ENCODE data around the gene SOBP. TPM values are rescaled to one million over a fixed set of nuclear protein-coding genes. Genes with fewer than 3 reads are reported as not detected.

The SOBP gene
- total RNA-seq, 2 experiments from 2014 or later, result 1.2 to 1.4 TPM

DNA sequence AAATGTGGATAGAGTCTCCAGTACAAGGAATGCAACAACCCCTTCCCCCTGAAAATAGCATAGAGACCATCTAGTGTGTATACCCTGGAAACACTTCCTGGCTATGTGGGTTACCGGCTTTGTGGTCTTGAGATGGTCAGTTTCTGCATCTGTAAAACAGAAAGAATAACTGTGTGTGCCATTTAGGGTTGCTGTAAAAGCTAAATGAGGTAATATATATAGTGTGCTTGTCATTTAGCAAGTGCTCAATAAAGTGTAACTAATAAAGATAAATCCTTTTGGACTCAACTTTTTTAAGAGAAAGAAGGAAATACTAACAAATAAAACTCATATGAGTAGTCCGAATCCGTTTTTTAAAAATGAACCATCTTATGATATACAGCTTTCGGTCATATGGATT, 109.1 kb downstream of the SOBP start:
- H3K4me3 Mint-ChIP-seq, result no peak overlapping the region
- POLR2A ChIA-PET, result no interaction called here
- no peak overlapping the region for H3K27ac Mint-ChIP-seq
- peaks cover 25% of the 10 kb centered on the region for H3K27me3 Mint-ChIP-seq
- ATAC-seq (ENCODE audit: low read depth) (no peak), DNase-seq (no peak)
- peaks cover 4% of the 10 kb centered on the region for H3K4me1 Mint-ChIP-seq
- H3K9me3 Mint-ChIP-seq, result no peaks in the 10 kb centered on the region
- H3K36me3 Mint-ChIP-seq, result no peaks in the 10 kb centered on the region

DNA sequence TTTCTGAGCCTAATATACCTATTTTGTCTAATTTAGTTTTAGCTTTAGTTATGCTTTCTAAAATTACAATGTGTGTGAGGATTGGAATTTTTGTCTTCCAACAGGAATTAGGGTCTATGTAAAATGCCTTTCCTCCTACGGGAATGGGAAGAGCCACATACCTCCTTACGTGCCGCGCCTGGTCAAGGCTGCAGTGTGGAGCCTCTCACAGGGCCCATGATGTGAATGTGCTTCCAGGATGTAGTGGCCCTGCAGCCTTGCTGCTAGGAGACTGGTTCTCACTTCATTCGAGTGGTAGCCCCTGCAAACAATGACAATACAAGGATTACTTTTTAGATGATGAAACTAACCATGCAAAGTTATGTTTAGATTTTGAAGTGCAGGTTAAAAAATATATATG, 110.2 kb downstream of the SOBP start:
- Mint-ChIP-seq H3K27me3 (peaks cover 25% of the 10 kb centered on the region), H3K4me3 (no peak overlapping the region), H3K36me3 (peaks cover 1% of the 10 kb centered on the region), H3K27ac (no peak overlapping the region), H3K9me3 (no peaks in the 10 kb centered on the region), H3K4me1 (peaks cover 5% of the 10 kb centered on the region)
- POLR2A ChIA-PET, result no interaction called here
- ATAC-seq (ENCODE audit: low read depth) (no peak), DNase-seq (no peak)

DNA sequence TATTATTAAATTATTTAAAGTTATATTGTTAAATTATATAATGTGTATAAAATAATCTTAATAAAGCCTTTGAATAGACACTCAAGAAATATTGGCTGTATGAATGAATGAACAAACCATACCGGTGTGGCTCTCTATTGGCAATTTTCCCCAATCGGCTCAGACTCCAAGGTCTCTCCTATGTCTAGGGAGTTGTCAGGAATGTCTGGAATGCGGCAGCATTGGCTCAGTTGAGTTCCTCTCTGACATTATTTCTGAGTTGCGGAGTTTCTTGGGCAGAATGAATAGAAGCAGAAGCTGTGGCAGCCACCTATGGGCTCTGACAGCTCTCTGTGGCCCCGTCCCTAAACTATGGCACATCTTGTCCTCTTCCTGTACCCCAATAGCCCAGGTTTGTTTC, 111.0 kb downstream of the SOBP start:
- POLR2A ChIA-PET, result no interaction called here
- no peak for DNase-seq

DNA sequence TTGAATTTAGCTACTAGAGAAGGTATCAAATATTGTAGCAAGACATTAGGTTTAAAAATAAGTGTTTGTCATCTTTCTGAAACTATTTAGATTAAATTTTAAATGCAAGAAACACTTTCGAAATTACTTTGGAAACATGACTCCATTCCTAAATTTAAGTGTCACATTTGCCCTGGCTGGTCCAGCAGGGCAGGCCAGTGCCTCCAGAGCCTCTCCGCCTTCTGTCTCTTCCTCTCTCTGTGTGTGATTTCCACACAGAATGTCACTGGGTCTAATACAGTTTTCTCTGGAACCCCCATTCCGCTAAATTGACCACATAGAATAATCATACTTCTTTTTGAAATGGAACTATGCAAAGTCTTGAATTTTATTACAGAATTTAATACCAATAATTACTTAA, 111.5 kb downstream of the SOBP start:
- H3K9me3 Mint-ChIP-seq, result no peaks in the 10 kb centered on the region
- POLR2A ChIA-PET, result no interaction called here

More for the DNA sequence above, 111.0 kb downstream of the SOBP start:
- no peak for ATAC-seq (ENCODE audit: low read depth)
- H3K9me3 Mint-ChIP-seq, result no peaks in the 10 kb centered on the region
- no peak overlapping the region for H3K27ac Mint-ChIP-seq
- H3K4me3 Mint-ChIP-seq, result no peak overlapping the region
- peaks cover 23% of the 10 kb centered on the region for H3K27me3 Mint-ChIP-seq
- H3K4me1 Mint-ChIP-seq, result peaks cover 5% of the 10 kb centered on the region
- peaks cover 1% of the 10 kb centered on the region for H3K36me3 Mint-ChIP-seq

DNA sequence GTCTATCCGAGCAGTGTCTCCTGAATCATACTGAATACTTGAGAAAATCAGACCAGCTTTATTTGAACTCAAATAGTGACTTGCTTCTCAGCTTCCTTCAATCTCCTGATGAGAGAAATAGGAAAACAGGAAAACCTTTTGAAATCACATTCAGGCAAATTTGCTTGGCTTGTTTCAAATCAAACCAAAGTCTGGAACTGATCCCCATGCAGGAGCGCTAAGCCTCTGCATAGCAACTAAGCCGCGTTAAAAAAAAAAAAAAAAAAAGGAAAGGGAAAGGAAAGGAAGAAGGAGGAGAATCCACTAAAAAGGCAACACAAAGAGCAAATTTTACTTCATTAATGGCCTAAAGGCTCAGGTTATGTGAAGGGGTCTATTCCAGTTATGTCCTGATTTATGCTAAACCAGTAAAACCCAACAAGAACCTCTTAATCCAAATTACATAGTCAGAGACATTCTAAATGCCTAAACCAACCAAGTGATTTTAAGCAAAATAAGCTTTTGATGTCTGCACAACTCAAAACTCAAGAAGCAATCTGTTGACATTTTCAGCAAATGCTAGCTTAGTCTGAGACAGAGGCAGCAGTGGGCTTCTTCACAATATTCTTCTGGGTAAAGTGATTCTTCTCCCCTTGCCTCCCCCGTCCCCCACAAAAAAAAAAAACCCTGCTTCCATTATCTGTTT, 112.5 kb downstream of the SOBP start:
- POLR2A ChIA-PET, result interaction anchor here (0.7 kb wide), 1 partner anchor 1798 kb away, joined by 5 read pairs; no protein-coding TSS in a partner anchor
- DNase-seq (no peak), ATAC-seq (ENCODE audit: low read depth) (no peak)
- no peak overlapping the region for H3K4me3 Mint-ChIP-seq
- H3K27me3 Mint-ChIP-seq, result peaks cover 23% of the 10 kb centered on the region
- H3K27ac Mint-ChIP-seq, result no peak overlapping the region
- H3K36me3 Mint-ChIP-seq, result peaks cover 1% of the 10 kb centered on the region
- no peaks in the 10 kb centered on the region for H3K9me3 Mint-ChIP-seq
- peaks cover 5% of the 10 kb centered on the region for H3K4me1 Mint-ChIP-seq

More for the DNA sequence above, 111.5 kb downstream of the SOBP start:
- peaks cover 23% of the 10 kb centered on the region for H3K27me3 Mint-ChIP-seq
- peaks cover 5% of the 10 kb centered on the region for H3K4me1 Mint-ChIP-seq
- no peak overlapping the region for H3K27ac Mint-ChIP-seq
- peaks cover 1% of the 10 kb centered on the region for H3K36me3 Mint-ChIP-seq
- H3K4me3 Mint-ChIP-seq, result no peak overlapping the region
- ATAC-seq (ENCODE audit: low read depth) (no peak), DNase-seq (no peak)

DNA sequence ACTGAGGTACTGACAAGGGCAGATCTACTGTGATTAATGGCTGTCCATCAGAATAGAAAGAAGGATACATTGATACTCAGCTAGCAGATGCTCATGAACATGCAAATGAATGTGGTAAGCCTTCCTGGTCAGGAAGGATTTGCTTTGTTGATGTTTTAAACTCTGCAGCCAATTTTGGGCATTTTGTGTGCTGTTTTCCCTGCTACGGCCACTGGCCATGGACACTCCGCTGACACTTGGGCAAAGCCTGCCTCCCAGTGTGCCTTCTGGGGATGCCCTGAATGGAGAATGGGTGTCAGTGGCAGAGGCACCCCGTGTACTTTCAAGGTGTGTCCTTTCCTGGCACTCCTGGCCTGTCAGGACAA, 113.1 kb downstream of the SOBP start:
- peaks cover 1% of the 10 kb centered on the region for H3K36me3 Mint-ChIP-seq
- POLR2A ChIA-PET, result no interaction called here
- no peak for ATAC-seq (ENCODE audit: low read depth)
- H3K27ac Mint-ChIP-seq, result no peak overlapping the region
- peaks cover 5% of the 10 kb centered on the region for H3K4me1 Mint-ChIP-seq
- peaks cover 19% of the 10 kb centered on the region for H3K27me3 Mint-ChIP-seq
- no peak overlapping the region for H3K4me3 Mint-ChIP-seq
- no peak for DNase-seq
- no peaks in the 10 kb centered on the region for H3K9me3 Mint-ChIP-seq

DNA sequence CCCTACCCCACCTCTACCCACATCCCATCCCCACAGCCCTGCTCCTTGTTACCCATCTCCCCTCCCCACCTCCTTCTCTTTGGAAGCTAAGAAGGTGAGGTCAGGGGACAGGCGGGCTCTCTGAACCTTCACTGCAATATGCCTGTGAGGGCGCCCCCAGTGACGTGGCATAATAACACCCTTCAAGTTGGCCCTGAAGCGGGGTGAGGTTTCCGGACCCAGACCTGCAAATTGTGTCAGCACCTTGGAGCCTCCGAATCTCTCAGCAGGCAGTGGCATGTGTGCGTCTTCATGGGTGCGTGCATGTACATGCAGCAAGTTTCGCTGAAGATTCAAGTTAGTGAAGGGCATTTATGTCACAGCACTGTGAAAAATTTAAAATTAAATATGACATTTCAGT, 114.6 kb downstream of the SOBP start:
- peaks cover 5% of the 10 kb centered on the region for H3K4me1 Mint-ChIP-seq
- H3K27me3 Mint-ChIP-seq, result peaks cover 19% of the 10 kb centered on the region
- H3K4me3 Mint-ChIP-seq, result no peak overlapping the region
- H3K27ac Mint-ChIP-seq, result no peak overlapping the region
- H3K9me3 Mint-ChIP-seq, result no peaks in the 10 kb centered on the region
- DNase-seq (no peak), ATAC-seq (ENCODE audit: low read depth) (no peak)
- POLR2A ChIA-PET, result no interaction called here
- H3K36me3 Mint-ChIP-seq, result peaks cover 1% of the 10 kb centered on the region

DNA sequence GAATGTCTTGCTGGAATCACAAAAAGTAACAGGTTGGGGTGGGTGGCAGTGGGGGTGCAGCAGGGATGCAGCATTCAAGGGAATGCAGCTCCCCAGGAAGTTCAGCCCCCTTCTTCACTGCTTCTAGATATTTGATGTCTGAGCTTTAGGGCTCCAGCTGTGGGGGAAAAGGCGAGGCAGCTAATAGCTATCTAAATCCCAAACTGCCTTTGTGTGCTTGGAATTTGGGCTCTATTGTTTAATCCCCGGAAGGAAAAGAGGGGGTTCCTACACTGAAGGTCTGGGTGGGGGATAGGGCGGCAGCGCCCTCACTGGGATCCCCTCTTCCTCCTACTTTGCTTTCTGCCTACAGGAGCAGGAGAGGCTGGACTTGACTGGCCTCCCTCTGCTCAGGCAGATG, 116.5 kb downstream of the SOBP start:
- Mint-ChIP-seq H3K4me3 (no peak overlapping the region), H3K4me1 (peaks cover 5% of the 10 kb centered on the region), H3K27me3 (peaks cover 13% of the 10 kb centered on the region), H3K36me3 (peaks cover 1% of the 10 kb centered on the region), H3K27ac (no peak overlapping the region), H3K9me3 (no peaks in the 10 kb centered on the region)
- POLR2A ChIA-PET, result no interaction called here
- no peak for ATAC-seq (ENCODE audit: low read depth)
- DNase-seq, result no peak

DNA sequence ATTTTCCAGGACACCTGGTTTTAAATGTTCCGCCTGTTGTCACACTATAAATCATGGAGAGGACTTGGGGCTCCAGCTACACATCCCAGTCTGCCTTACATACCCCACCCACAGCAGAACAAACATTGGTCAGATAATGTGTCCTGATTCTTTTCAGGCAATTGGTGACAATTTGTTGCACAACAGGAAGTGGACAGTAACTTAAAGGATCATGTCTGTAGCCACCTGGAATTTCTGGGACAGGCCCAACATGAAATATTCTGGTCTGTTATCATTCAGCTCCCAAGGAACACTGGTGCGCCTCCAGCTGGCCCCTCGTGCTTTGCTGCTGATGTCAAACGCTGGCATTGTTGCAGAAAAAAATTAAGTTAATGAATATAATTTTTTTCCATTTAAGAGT, 117.2 kb downstream of the SOBP start:
- Mint-ChIP-seq H3K9me3 (no peaks in the 10 kb centered on the region), H3K27me3 (peaks cover 7% of the 10 kb centered on the region), H3K4me1 (peaks cover 3% of the 10 kb centered on the region), H3K27ac (no peak overlapping the region), H3K36me3 (peaks cover 1% of the 10 kb centered on the region), H3K4me3 (no peak overlapping the region)
- POLR2A ChIA-PET, result no interaction called here
- ATAC-seq (ENCODE audit: low read depth) (no peak), DNase-seq (no peak)

DNA sequence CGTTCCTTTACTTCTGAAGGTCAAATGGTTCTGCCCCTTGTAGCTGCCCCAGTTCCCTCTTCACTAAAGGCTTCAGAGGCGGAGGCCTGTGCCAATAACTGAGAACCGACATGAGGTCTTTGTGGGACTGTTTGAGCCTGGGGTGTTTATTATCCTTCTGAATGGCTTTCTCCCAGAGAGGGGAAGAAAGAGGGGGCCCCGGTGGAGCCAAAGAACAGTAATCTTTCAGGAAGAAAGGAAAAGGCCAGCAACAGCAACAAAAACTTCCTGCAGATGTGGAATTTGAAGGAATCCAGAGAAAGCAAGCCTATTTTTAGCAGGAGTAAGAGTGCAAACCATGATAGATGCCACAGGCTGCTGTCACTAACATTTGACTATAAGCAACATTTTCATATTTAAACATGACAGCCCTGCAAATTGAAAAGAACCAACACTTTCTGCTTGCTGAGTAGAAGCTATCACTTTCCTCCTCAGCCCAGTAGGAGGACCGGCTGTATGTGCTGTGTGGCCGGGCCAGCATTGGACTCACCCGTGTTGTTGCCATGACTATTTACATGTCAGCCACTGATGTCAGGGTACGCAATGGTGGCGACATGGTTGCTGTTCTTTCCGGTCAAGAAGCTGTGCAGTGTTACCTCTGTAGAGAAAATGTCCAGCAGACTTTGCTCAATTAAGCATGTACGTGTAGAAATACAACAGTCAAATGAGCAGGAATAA, 121.3 kb downstream of the SOBP start:
- no peak for ATAC-seq (ENCODE audit: low read depth)
- peaks cover 5% of the 10 kb centered on the region for H3K36me3 Mint-ChIP-seq
- no peak overlapping the region for H3K4me3 Mint-ChIP-seq
- H3K27ac Mint-ChIP-seq, result no peak overlapping the region
- DNase-seq, result no peak
- peaks cover 4% of the 10 kb centered on the region for H3K4me1 Mint-ChIP-seq
- POLR2A ChIA-PET, result no interaction called here
- H3K27me3 Mint-ChIP-seq, result peaks cover 2% of the 10 kb centered on the region
- no peaks in the 10 kb centered on the region for H3K9me3 Mint-ChIP-seq

DNA sequence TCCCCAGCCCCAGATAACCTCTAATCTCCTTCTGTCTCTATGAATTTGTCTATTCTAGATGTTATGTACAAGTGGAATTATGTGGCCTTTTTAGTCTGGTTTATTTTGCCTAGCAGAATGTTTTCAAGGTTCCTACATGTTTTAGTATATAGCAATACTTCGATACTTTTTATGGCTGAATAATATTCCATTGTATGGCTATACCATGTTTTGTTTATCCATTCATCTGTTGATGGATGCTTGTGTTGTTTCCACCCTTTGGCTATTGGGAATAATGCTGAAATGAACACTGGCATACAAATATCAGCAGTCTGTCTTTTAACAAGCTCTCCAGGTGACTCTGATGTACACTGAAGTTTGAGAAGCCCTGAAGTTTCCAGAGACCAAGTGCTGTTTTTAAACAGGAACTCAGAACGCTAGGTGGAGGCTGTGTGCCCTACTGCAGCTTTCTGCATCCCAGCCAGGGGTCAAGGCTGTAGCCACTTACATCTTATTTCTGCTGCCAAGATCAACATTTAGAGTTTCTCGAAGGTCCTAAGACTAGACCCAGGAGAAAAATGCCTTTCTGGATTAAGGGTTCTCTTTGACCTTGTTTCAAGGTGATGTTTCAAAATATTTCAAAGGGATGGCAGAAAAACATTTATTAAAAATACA, 123.0 kb downstream of the SOBP start:
- ATAC-seq (ENCODE audit: low read depth) (no peak), DNase-seq (no peak)
- POLR2A ChIA-PET, result no interaction called here
- Mint-ChIP-seq H3K4me1 (peaks cover 5% of the 10 kb centered on the region), H3K27ac (no peak overlapping the region), H3K27me3 (peaks cover 2% of the 10 kb centered on the region), H3K4me3 (no peak overlapping the region), H3K36me3 (peaks cover 5% of the 10 kb centered on the region), H3K9me3 (no peaks in the 10 kb centered on the region)

DNA sequence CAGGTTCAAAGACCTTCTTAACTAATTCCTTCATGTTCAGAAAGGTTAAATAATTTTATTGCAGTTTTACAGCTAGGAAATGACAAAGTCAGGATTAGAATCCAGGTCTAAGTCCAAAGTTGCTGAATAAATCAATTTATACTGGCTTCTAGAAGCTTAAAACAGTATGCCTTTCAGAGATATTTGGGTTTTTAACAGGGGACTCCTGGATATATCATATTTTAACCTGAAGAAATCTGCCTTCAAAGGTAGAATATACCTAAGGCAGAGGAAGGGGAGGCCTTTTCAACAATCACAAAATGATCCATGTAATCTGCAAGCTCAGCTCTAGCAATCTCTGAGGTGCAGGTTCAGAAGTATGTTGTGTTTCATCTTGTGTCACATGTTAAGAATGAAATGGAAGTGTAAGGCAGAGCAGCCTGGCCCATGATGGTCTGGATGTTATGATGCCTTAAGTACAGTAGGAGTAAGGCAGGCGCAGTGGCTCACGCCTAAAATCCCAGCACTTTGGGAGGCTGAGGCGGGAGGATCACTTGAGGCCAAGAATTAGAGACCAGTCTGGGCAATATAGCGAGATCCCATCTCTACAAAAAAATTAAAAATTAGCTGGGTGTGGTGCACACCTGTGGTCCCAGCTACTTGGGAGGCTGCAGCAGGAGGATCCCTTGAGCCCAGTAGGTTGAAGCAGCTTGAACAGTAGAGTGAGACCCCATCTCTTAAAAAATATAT, 123.9 kb downstream of the SOBP start:
- H3K27ac Mint-ChIP-seq, result no peak overlapping the region

DNA sequence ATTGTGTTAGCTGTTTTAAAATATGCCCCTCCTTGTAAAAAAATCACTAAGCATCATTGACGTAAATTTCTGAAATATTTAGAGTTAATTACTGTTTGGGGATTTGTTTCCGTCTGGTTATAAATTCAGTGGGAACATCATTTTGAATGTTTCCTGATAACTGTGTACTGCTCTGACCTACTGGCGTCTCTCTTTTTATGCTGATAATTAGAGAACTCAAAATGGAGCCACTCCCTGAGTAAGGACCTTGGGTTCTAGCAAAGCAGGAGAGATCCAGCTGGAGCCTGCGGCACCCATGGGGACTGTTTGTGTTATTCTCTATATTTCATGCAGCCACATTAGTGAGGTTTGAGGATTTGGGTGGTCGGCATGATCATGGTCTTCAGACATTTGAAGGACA, 124.9 kb downstream of the SOBP start:
- Mint-ChIP-seq H3K9me3 (no peaks in the 10 kb centered on the region), H3K27me3 (peaks cover 2% of the 10 kb centered on the region), H3K27ac (no peak overlapping the region), H3K4me3 (no peak overlapping the region), H3K4me1 (peaks cover 22% of the 10 kb centered on the region), H3K36me3 (peaks cover 5% of the 10 kb centered on the region)
- POLR2A ChIA-PET, result no interaction called here
- no peak for ATAC-seq (ENCODE audit: low read depth)
- no peak for DNase-seq

More for the DNA sequence above, 123.9 kb downstream of the SOBP start:
- ATAC-seq (ENCODE audit: low read depth), result no peak
- Mint-ChIP-seq H3K36me3 (peaks cover 5% of the 10 kb centered on the region), H3K9me3 (no peaks in the 10 kb centered on the region), H3K4me3 (no peak overlapping the region), H3K27me3 (peaks cover 2% of the 10 kb centered on the region), H3K4me1 (peaks cover 13% of the 10 kb centered on the region)
- no peak for DNase-seq
- POLR2A ChIA-PET, result no interaction called here
